Pancreas (tissue), 10 donors: ENCODE measurements around the gene COX4I1. TPM values are rescaled to one million over a fixed set of nuclear protein-coding genes. Genes with fewer than 3 reads are reported as not detected.
A peak's percentile ranks its signal among the peaks of the same experiment; 100 is the strongest.
"Not testable (repeated sequence)": the region's sequence is repeated elsewhere in the genome, so short reads cannot be mapped to it uniquely, and the experiment has no call there.

Experiments used
- ATAC-seq, 4 donors: fragments of 200-7000 bp; cut with Tn5 transposase; one replicate each; pipeline versions ENCODE4 v1.8.0 to v1.9.1; 2020; ENCODE audit warnings: mild to moderate bottlenecking in 4 of 4, moderate library complexity in 4 of 4
- DNase-seq, 6 donors: peaks; one replicate each; pipeline ENCODE4 v3.0.0-alpha.2; 2020
- FAIRE-seq: peaks from 2 replicates; lab custom pipeline; 2012; peaks lifted over from hg19 to GRCh38; lab: Jason Lieb, UNC
- H3K27ac ChIP-seq, 4 donors: fragments of 200-600 bp; sonication (generic); 1 replicate in 3 of 4; 2 replicates in 1 of 4; pipeline versions ENCODE4 v1.5.0 to v1.8.0; 2020
- H3K27me3 ChIP-seq, 4 donors: fragments of 200-600 bp; one replicate each; pipeline ENCODE4 v1.8.0; 2021
- H3K36me3 ChIP-seq, 3 donors: fragments of 200-600 bp; sonication (generic) in 1 of 3; one replicate each; pipeline versions ENCODE4 v1.5.0 to v1.8.0; 2020 to 2021
- H3K4me1 ChIP-seq, 3 donors: fragments of 200-600 bp; one replicate each; pipeline ENCODE4 v1.8.0; 2021
- H3K4me3 ChIP-seq, 4 donors: fragments of 200-600 bp; sonication (generic) in 2 of 4; one replicate each; pipeline versions ENCODE4 v1.5.0 to v1.8.0; 2020 to 2021
- H3K9me3 ChIP-seq, 4 donors: fragments of 200-600 bp; one replicate each; pipeline ENCODE4 v1.8.0; 2021
- CTCF ChIP-seq, 4 donors: fragments of 200-600 bp; sonication (generic) in 3 of 4; IDR thresholded peaks; one replicate each; pipeline versions ENCODE4 v1.5.0 to v1.8.0; 2021; ENCODE audit warnings: antibody characterized with exemption in 4 of 4
- WGBS, 2 donors: extraction: QIAGEN DNeasy Blood & Tissue Kit; methylation state at CpG; one replicate each; pipeline ENCODE4 v1.1.7; 2013; 5-methylcytosine and 5-hydroxymethylcytosine counted together
- intact Hi-C, 3 donors: fragments of 100-400 bp; cut with DNase I; formaldehyde crosslinking; loops; one replicate each; pipeline versions ENCODE4 v1.11.1 to v1.14.2; 2022
- polyA plus RNA-seq, 2 donors: library from polyadenylated mRNA; stranded (reverse); fragments of 200-250 nt; gene quantifications; one replicate each; pipeline ENCODE4 v1.2.3, GENCODE V29; 2013
- total RNA-seq, 6 donors: library from RNA; stranded (reverse); fragmentation: NEBNext Ultra II Directional in 4 of 6; extraction: Animal tissue kit (Norgen Biotek cat#: 25700) in 4 of 6; gene quantifications; one replicate each; pipeline versions ENCODE4 v1.2.1 to v1.2.4, GENCODE V29; 2021 to 2023
- donor health status: healthy with polysubstance abuse.
- donor health status: DM: no; HTN: no; CAD: no; lungs with moderate emphysema.
- donor health status: DM: no; HTN: no; CAD: no.
- donor health status: control.
- donor health status: control.
- donor health status: Bipolar disorder and iron deficiency.
- donor health status: DM: yes; HTN: yes; CAD: no.
- donor health status: DM: no; HTN: no; CAD: no.
- donor health status: DM: no; HTN: no; CAD: no.
- donor health status: DM: yes; HTN: yes; CAD: no.

The COX4I1 gene
- total and polyA plus RNA-seq, 8 donors, result 198 to 510 (median 260) TPM

DNA sequence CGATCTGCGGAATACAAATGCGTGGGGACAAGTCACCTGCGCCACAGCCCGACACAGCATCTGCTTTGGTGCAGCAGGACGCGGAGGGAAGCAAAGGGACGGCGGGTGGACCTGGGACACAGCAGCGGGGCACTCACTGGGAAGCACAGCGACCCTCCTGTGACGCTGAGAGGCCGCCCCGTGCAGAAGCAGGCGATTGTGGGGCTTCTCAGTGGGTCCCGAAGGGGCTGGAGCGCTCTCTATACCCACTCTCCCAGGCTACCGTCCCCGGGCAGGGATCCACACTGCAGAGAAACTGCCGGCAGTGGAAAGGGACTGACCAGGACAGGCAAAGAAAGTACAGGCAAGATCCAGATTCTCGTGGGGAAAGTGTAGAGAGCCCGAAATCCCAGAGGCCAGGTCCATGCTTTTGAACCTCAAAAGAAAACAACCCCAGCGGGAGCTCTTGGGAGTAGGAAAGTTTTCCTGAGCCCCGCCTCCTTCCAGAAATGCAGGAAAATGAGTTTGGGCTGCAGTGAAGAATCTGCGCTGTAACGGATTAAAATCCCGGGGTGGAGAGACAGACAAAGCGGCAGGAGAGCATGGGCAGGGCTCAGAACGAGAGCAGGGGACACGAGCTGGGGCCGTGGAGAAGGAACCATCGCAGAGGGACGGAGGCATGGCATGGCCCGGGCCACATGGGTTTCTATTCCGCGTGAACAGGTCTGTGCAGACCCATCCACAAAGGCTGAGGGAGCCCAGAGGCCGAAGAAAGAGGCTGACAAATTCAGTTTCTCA, 12.7 kb downstream of the COX4I1 start:
- intact Hi-C loops, result no loop called here
- H3K27me3 ChIP-seq, result no peaks in the 10 kb centered on the region
- H3K4me3 ChIP-seq, result no peak overlapping the region
- ATAC-seq (no peak), FAIRE-seq (no peak), DNase-seq (no peak)
- H3K27ac ChIP-seq, result no peak overlapping the region
- no peaks in the 10 kb centered on the region for H3K4me1 ChIP-seq
- 73 to 79% methylated on average over 37 of the region's 37 CpGs for WGBS, 2 donors
- TF ChIP-seq CTCF (IDR thresholded peaks at IDR 0.05), result no peak
- H3K9me3 ChIP-seq, result no peaks in the 10 kb centered on the region
- H3K36me3 ChIP-seq, result no peaks in the 10 kb centered on the region

DNA sequence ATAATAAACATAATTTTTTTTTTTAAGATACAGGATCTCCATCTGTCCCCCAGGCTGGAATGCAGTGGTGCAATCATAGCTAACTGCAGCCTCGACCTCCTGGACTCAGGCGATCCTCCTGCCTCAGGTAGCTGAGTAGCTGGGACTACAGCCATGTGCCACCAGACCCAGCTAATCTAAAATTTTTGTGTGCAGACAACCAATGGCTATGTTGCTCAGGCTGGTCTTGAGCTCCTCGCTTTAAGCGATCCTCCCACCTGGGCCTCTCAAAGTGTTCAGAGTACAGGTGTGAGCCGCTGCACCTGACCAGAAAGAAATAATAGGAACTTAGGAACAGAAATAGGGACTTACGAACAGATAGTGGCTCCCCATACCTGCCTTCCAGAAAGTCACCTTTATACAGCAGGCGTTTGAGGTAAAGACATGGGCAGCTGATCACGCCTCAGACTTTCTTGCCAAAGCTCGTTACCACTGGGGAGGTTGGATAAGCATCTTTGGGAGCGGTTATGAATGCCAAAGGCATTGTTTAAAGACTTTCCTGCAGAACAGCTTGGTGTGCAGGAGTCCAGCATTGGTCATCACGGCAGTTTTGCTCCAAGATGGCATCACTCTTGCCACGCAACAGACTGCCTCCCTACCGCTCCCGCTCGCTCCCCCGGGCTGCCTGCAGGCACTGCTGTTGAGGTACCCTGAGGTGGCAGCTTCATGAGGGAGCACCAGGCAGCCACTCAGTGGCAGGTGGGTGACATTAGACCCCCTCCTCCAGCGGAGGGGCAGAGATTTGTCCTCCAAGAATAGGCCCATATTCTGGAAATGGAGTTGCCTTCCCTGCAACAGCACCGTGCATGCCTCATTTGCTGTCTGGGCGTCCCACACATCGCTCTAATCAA, 13.6 kb downstream of the COX4I1 start:
- ATAC-seq, result no peak
- no peak overlapping the region for H3K27ac ChIP-seq
- TF ChIP-seq CTCF (IDR thresholded peaks at IDR 0.05), result no peak
- FAIRE-seq, result no peak
- intact Hi-C loops, result no loop called here
- no peaks in the 10 kb centered on the region for H3K27me3 ChIP-seq
- no peaks in the 10 kb centered on the region for H3K36me3 ChIP-seq
- H3K4me1 ChIP-seq, result no peaks in the 10 kb centered on the region
- no peak for DNase-seq
- no peak overlapping the region for H3K4me3 ChIP-seq
- WGBS, 2 donors, result 85 to 90% methylated on average over 20 of the region's 20 CpGs
- H3K9me3 ChIP-seq, result no peaks in the 10 kb centered on the region

DNA sequence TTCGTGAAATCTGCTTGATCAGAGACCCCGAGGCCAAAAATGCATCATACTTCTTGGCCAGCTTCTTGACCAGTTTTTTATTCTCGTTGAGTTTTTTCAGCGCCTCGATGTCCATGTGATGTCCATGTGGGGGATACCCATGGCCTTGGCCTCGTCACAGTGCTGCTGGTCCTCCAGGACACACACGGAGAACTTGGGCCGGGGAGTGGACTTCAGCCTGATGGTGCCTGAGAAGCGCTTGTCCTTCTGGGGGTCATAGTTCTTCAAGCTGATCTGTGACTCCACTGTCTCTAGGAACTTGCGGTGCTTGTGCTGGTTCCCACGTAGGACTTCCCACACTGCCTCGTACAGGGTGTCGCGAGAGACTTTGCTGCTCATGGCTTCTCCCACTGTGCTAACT, 16.7 kb downstream of the COX4I1 start:
- Histone ChIP-seq H3K36me3 (no peaks in the 10 kb centered on the region), H3K9me3 (no peaks in the 10 kb centered on the region), H3K27ac (no peak overlapping the region), H3K4me1 (no peaks in the 10 kb centered on the region), H3K4me3 (no peak overlapping the region), H3K27me3 (peaks cover 0 to 4% (median 0%) of the 10 kb centered on the region in 4 donors)
- intact Hi-C loops, result no loop called here
- ATAC-seq (no peak), DNase-seq (no peak), FAIRE-seq (no peak)
- WGBS, 2 donors, result 87 to 92% methylated on average over 14 of the region's 14 CpGs
- TF ChIP-seq CTCF (IDR thresholded peaks at IDR 0.05), result no peak

DNA sequence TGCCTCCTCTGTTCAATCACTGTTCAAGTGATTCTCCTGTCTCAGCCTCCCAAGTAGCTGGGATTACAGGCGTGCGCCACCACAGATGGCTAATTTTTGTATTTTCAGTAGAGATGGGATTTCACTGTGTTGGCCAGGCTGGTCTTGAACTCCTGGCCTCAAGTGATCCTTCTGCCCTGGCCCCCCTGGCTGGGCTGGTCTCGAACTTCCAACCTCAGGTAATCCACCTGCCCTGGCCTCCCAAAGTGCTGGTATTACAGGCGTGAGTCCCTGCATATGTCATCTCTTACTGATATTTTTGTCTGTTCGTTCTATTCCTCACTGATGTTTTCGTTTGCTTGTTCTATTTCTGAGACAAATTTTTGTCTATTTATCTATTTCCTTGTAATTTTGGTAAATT, 17.7 kb downstream of the COX4I1 start:
- DNase-seq, intact Hi-C loops, H3K9me3 ChIP-seq, H3K4me3 ChIP-seq, H3K27me3 ChIP-seq, FAIRE-seq, ATAC-seq, H3K36me3 ChIP-seq, H3K4me1 ChIP-seq, H3K27ac ChIP-seq: not testable (repeated sequence)
- WGBS, 2 donors, result 74 to 82% methylated on average over 6 of the region's 6 CpGs

DNA sequence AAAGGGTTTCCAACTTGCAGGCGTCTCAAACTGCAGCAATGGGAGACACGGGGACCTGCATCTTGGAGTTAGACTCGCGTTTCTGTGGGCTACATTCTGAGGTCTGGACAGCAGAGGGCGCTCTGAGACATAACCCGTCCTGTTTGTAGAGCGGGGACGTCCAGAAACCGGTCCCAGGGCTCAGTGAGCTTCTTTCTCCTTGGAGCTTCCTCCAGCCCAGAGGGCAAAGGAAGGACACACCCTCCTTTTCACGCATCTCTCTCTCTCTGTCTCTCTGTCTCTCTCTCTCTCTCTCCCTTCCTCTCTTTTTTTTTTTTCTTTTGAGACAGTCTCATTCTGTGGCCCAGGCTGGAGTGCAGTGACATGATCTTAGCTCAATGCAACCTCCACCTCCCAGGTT, 19.8 kb downstream of the COX4I1 start:
- no peak overlapping the region for H3K4me3 ChIP-seq
- 3 to 5% methylated on average over 10 of the region's 10 CpGs for WGBS, 2 donors
- H3K27me3 ChIP-seq, result peaks cover 0 to 4% (median 0%) of the 10 kb centered on the region in 4 donors
- intact Hi-C loops, result no loop called here
- peak; percentile 35 to 81 (median 72) for ATAC-seq
- no peak overlapping the region for H3K27ac ChIP-seq
- TF ChIP-seq CTCF (IDR thresholded peaks at IDR 0.05), result peak; percentile 44 to 59 (median 52)
- FAIRE-seq, result no peak
- H3K36me3 ChIP-seq, result no peaks in the 10 kb centered on the region
- DNase-seq, result peak in 5 of 6 donors; percentile 61 to 93 (median 76)
- H3K9me3 ChIP-seq, result no peaks in the 10 kb centered on the region
- no peaks in the 10 kb centered on the region for H3K4me1 ChIP-seq
